ENCODE data around the gene SIGLEC11. TPM values are rescaled to one million over a fixed set of nuclear protein-coding genes. Genes with fewer than 3 reads are reported as not detected.
A peak's percentile ranks its signal among the peaks of the same experiment; 100 is the strongest.

SIGLEC11 gene
- total RNA-seq, 2 experiments from 2014 or later, result not detected

GRCh38 chr19:49912965-49913685, 47.8 kb downstream of the SIGLEC11 start:
- peaks cover 63% of the 10 kb centered on the region for H3K36me3 Mint-ChIP-seq (ENCODE audit: low read depth)
- H3K27me3 Mint-ChIP-seq, result no peaks in the 10 kb centered on the region
- no peak for DNase-seq
- no peak overlapping the region for H3K27ac Mint-ChIP-seq
- ChIA-PET POLR2A (no interaction called here), CTCF (interaction anchor here (0.7 to 1.9 kb wide), 4 partner anchors 8 to 35 kb away, joined by 3 to 6 read pairs (median 6); partner anchors contain the start of genes ATF5 and NUP62)
- H3K4me3 Mint-ChIP-seq, result no peak overlapping the region
- peaks cover 36% of the 10 kb centered on the region for H3K4me1 Mint-ChIP-seq
- no peaks in the 10 kb centered on the region for H3K9me3 Mint-ChIP-seq

- no peaks in the 10 kb centered on the region for H3K9me3 Mint-ChIP-seq
- H3K36me3 Mint-ChIP-seq (ENCODE audit: low read depth), result peaks cover 62% of the 10 kb centered on the region
These were observed 49.4 kb downstream of the SIGLEC11 start for GRCh38 chr19:49911381-49912145.

GRCh38 chr19:49910179-49910578, 50.8 kb downstream of the SIGLEC11 start:
- Mint-ChIP-seq H3K4me3 (no peak overlapping the region), H3K9me3 (no peaks in the 10 kb centered on the region), H3K27me3 (no peaks in the 10 kb centered on the region), H3K4me1 (peaks cover 39% of the 10 kb centered on the region), H3K36me3 (ENCODE audit: low read depth) (peaks cover 63% of the 10 kb centered on the region), H3K27ac (no peak overlapping the region)
- ChIA-PET CTCF (interaction anchor here (1.0 to 2.0 kb wide), 3 partner anchors 8 to 20 kb away, joined by 3 to 5 read pairs (median 5); no protein-coding TSS in a partner anchor), POLR2A (no interaction called here)
- no peak for DNase-seq

More at GRCh38 chr19:49911381-49912145, 49.4 kb downstream of the SIGLEC11 start:
- ChIA-PET CTCF (interaction anchor here (0.6 to 1.9 kb wide), 6 partner anchors 9 to 68 kb away, joined by 3 to 6 read pairs (median 4); partner anchors contain the start of genes ATF5 and NUP62), POLR2A (interaction anchor here (1.0 kb wide), 1 partner anchor 17 kb away, joined by 3 read pairs; no protein-coding TSS in a partner anchor)
- Mint-ChIP-seq H3K4me3 (no peak overlapping the region), H3K27ac (peak overlapping the region; percentile 71), H3K27me3 (no peaks in the 10 kb centered on the region), H3K4me1 (peaks cover 35% of the 10 kb centered on the region)
- no peak for DNase-seq

GRCh38 chr19:49908480-49909420, 52.2 kb downstream of the SIGLEC11 start:
- ChIA-PET POLR2A (interaction anchor here (0.6 kb wide), 2 partner anchors 11 to 253 kb away, joined by 3 read pairs; no protein-coding TSS in a partner anchor), CTCF (interaction anchor here (0.9 to 2.0 kb wide), 2 partner anchors 9 to 16 kb away, joined by 3 to 5 read pairs; no protein-coding TSS in a partner anchor)
- Mint-ChIP-seq H3K36me3 (ENCODE audit: low read depth) (peaks cover 51% of the 10 kb centered on the region), H3K4me3 (no peak overlapping the region), H3K27me3 (no peaks in the 10 kb centered on the region), H3K9me3 (no peaks in the 10 kb centered on the region), H3K4me1 (peaks cover 46% of the 10 kb centered on the region), H3K27ac (no peak overlapping the region)
- no peak for DNase-seq

- Mint-ChIP-seq H3K4me3 (no peak overlapping the region), H3K4me1 (peaks cover 39% of the 10 kb centered on the region), H3K9me3 (no peaks in the 10 kb centered on the region), H3K27ac (no peak overlapping the region), H3K27me3 (no peaks in the 10 kb centered on the region), H3K36me3 (ENCODE audit: low read depth) (peaks cover 42% of the 10 kb centered on the region)
- CTCF ChIA-PET, result interaction anchor here (0.7 to 1.3 kb wide), 3 partner anchors 14 to 95 kb away, joined by 3 to 6 read pairs (median 4); partner anchors contain the start of gene FUZ
- DNase-seq, result no peak
- POLR2A ChIA-PET, result interaction anchor here (0.6 kb wide), 2 partner anchors 10 to 252 kb away, joined by 3 read pairs; no protein-coding TSS in a partner anchor
These were observed 53.1 kb downstream of the SIGLEC11 start for GRCh38 chr19:49907745-49908446.

- CTCF ChIA-PET, result interaction anchor here (0.7 to 1.9 kb wide), 4 partner anchors 10 to 94 kb away, joined by 3 to 6 read pairs (median 5); partner anchors contain the start of gene FUZ
- H3K36me3 Mint-ChIP-seq (ENCODE audit: low read depth), result peaks cover 37% of the 10 kb centered on the region
These were observed 54.0 kb downstream of the SIGLEC11 start for GRCh38 chr19:49906879-49907564.

GRCh38 chr19:49904136-49904535, 56.8 kb downstream of the SIGLEC11 start:
- no peaks in the 10 kb centered on the region for H3K27me3 Mint-ChIP-seq
- H3K4me3 Mint-ChIP-seq, result no peak overlapping the region
- no peaks in the 10 kb centered on the region for H3K9me3 Mint-ChIP-seq
- DNase-seq, result no peak
- peaks cover 25% of the 10 kb centered on the region for H3K36me3 Mint-ChIP-seq (ENCODE audit: low read depth)
- ChIA-PET POLR2A (interaction anchor here (0.6 kb wide), 1 partner anchor 15 kb away, joined by 4 read pairs; no protein-coding TSS in a partner anchor), CTCF (no interaction called here)
- H3K4me1 Mint-ChIP-seq, result peaks cover 22% of the 10 kb centered on the region
- no peak overlapping the region for H3K27ac Mint-ChIP-seq

More at GRCh38 chr19:49906879-49907564, 54.0 kb downstream of the SIGLEC11 start:
- no peaks in the 10 kb centered on the region for H3K9me3 Mint-ChIP-seq
- POLR2A ChIA-PET, result no interaction called here
- DNase-seq, result no peak
- no peak overlapping the region for H3K4me3 Mint-ChIP-seq
- no peaks in the 10 kb centered on the region for H3K27me3 Mint-ChIP-seq
- no peak overlapping the region for H3K27ac Mint-ChIP-seq
- H3K4me1 Mint-ChIP-seq, result peaks cover 36% of the 10 kb centered on the region

Other genes starting within 250 kb of the SIGLEC11 start
- gene TSKS, start 197.9 kb downstream of the SIGLEC11 start, total RNA-seq, result 1 to 10 TPM; 4.5 to 5.4 TPM
- gene AP2A1, start 194.2 kb downstream of the SIGLEC11 start, total RNA-seq, result 10 to 100 TPM; 77.2 to 87.9 TPM
- gene FUZ, start 147.9 kb downstream of the SIGLEC11 start, total RNA-seq, result 10 to 100 TPM; 13.3 to 13.9 TPM
- gene MED25, start 142.9 kb downstream of the SIGLEC11 start, total RNA-seq, result 10 to 100 TPM; 57.9 to 62.7 TPM
- 10 to 100 TPM; 60.7 to 76.8 TPM for gene PTOV1, start 110.0 kb downstream of the SIGLEC11 start, total RNA-seq
- gene PNKP, start 93.6 kb downstream of the SIGLEC11 start, total RNA-seq, result 100 to 1,000 TPM; 105 to 131 TPM
- gene AKT1S1, start 83.8 kb downstream of the SIGLEC11 start, total RNA-seq, result 10 to 100 TPM; 17.5 to 18.9 TPM
- gene TBC1D17, start 83.5 kb downstream of the SIGLEC11 start, total RNA-seq, result 10 to 100 TPM; 33.2 to 33.8 TPM
- 1 to 10 TPM; 3.7 to 4.2 TPM for gene IL4I1, start 64.3 kb downstream of the SIGLEC11 start, total RNA-seq
- gene ATF5, start 32.0 kb downstream of the SIGLEC11 start, total RNA-seq, result 10 to 100 TPM; 10.5 to 12.1 TPM
- 100 to 1,000 TPM; 111 to 127 TPM for gene NUP62, start 31.7 kb downstream of the SIGLEC11 start, total RNA-seq
- gene VRK3, start 64.2 kb upstream of the SIGLEC11 start, total RNA-seq, result 10 to 100 TPM; 75.4 to 86.9 TPM
- 10 to 100 TPM; 10.0 to 10.6 TPM for gene ZNF473, start 64.8 kb upstream of the SIGLEC11 start, total RNA-seq
- gene IZUMO2, start 202.1 kb upstream of the SIGLEC11 start, total RNA-seq, result not detected
- not detected for gene MYH14, start 242.4 kb upstream of the SIGLEC11 start, total RNA-seq